SK-N-SH treated with all-trans-retinoic acid at 6 μM for 48 hours (cell line): ENCODE results near the gene CASP9.

Source experiments
- ATAC-seq: fragments of 200-7000 bp; cut with Tn5 transposase; 3 replicates; pipeline ENCODE4 v1.9.1; 2020; ENCODE audit warnings: mild to moderate bottlenecking, moderate library complexity
- ARNTL ChIP-seq: fragments of 450-650 bp; formaldehyde crosslinking; IDR thresholded peaks from 2 replicates; pipeline ENCODE4 v1.5.0; 2020; ENCODE audit warnings: low read depth, mild to moderate bottlenecking, moderate library complexity, borderline replicate concordance
- BACH2 ChIP-seq: fragments of 250-450 bp; sonication (Bioruptor Pico); IDR thresholded peaks from 2 replicates; pipeline ENCODE4 v1.9.0; 2021; ENCODE audit warnings: mild to moderate bottlenecking, borderline replicate concordance
- CSDC2 ChIP-seq: fragments of 250-450 bp; sonication (Bioruptor Pico); IDR thresholded peaks from 2 replicates; pipeline ENCODE4 v1.5.0; 2020; ENCODE audit warnings: mild to moderate bottlenecking, moderate library complexity
- CSRNP3 ChIP-seq: fragments of 250-450 bp; sonication (Bioruptor Pico); IDR thresholded peaks from 2 replicates; pipeline ENCODE4 v1.5.1; 2021; ENCODE audit warnings: mild to moderate bottlenecking, moderate library complexity
- GLIS3 ChIP-seq: fragments of 250-450 bp; sonication (Bioruptor Pico); IDR thresholded peaks from 2 replicates; pipeline ENCODE4 v1.5.0; 2020; ENCODE audit warnings: mild to moderate bottlenecking, moderate library complexity
- ISL1 ChIP-seq: fragments of 250-450 bp; sonication (Bioruptor Pico); IDR thresholded peaks from 2 replicates; pipeline ENCODE4 v2.1.2; 2022; ENCODE audit warnings: mild to moderate bottlenecking, moderate library complexity
- OSR1 ChIP-seq: fragments of 250-450 bp; sonication (Bioruptor Pico); IDR thresholded peaks from 2 replicates; pipeline ENCODE4 v1.8.0; 2022; ENCODE audit warnings: moderate library complexity, mild to moderate bottlenecking, inconsistent platforms
- PATZ1 ChIP-seq: fragments of 250-450 bp; sonication (Bioruptor Pico); IDR thresholded peaks from 2 replicates; pipeline ENCODE4 v1.8.0; 2020; ENCODE audit warnings: mild to moderate bottlenecking, moderate library complexity, borderline replicate concordance
- PPARA ChIP-seq: fragments of 250-450 bp; sonication (Bioruptor Pico); IDR thresholded peaks from 2 replicates; pipeline ENCODE4 v1.5.0; 2020; ENCODE audit warnings: mild to moderate bottlenecking, borderline replicate concordance
- RARB ChIP-seq: fragments of 250-450 bp; sonication (Bioruptor Pico); IDR thresholded peaks from 2 replicates; pipeline ENCODE4 v1.8.0; 2021; ENCODE audit warnings: mild to moderate bottlenecking, moderate library complexity
- SNAI2 ChIP-seq: fragments of 250-450 bp; sonication (Bioruptor Pico); IDR thresholded peaks from 2 replicates; pipeline ENCODE4 v1.5.0; 2020; ENCODE audit warnings: mild to moderate bottlenecking, moderate library complexity
- TCF4 ChIP-seq: fragments of 250-450 bp; sonication (Bioruptor Pico); IDR thresholded peaks from 2 replicates; pipeline ENCODE4 v1.8.0; 2021; ENCODE audit warnings: mild to moderate bottlenecking, moderate library complexity, borderline replicate concordance
- TOX ChIP-seq: fragments of 250-450 bp; sonication (Bioruptor Pico); IDR thresholded peaks from 2 replicates; pipeline ENCODE4 v1.8.0; 2021; ENCODE audit warnings: mild to moderate bottlenecking, moderate library complexity, borderline replicate concordance
- TSHZ2 ChIP-seq: fragments of 250-450 bp; sonication (Bioruptor Pico); IDR thresholded peaks from 2 replicates; pipeline ENCODE4 v1.5.0; 2020; ENCODE audit warnings: mild to moderate bottlenecking, moderate library complexity
- ZC3H10 ChIP-seq: fragments of 250-450 bp; sonication (Bioruptor Pico); IDR thresholded peaks from 2 replicates; pipeline ENCODE4 v1.5.1; 2021; ENCODE audit warnings: mild to moderate bottlenecking, moderate library complexity
- ZFP3 ChIP-seq: fragments of 250-450 bp; sonication (Bioruptor Pico); IDR thresholded peaks from 2 replicates; pipeline ENCODE4 v1.5.0; 2020; ENCODE audit warnings: mild to moderate bottlenecking, moderate library complexity
- ZFP30 ChIP-seq: fragments of 450-650 bp; formaldehyde crosslinking; IDR thresholded peaks from 2 replicates; pipeline ENCODE4 v1.5.0; 2022; ENCODE audit warnings: mild to moderate bottlenecking, moderate library complexity
- ZNF565 ChIP-seq: fragments of 450-650 bp; formaldehyde crosslinking; conservative IDR thresholded peaks from 2 replicates; pipeline ENCODE4 v1.5.0; 2020; ENCODE audit warnings: low read depth, mild to moderate bottlenecking, moderate library complexity
- ZNF70 ChIP-seq: fragments of 450-650 bp; formaldehyde crosslinking; IDR thresholded peaks from 2 replicates; pipeline ENCODE4 v1.5.0; 2020; ENCODE audit warnings: mild to moderate bottlenecking, moderate library complexity
- ZNF8 ChIP-seq: fragments of 450-650 bp; formaldehyde crosslinking; IDR thresholded peaks from 2 replicates; pipeline ENCODE4 v1.5.0; 2020; ENCODE audit warnings: mild to moderate bottlenecking, moderate library complexity

The CASP9 gene

GRCh38 chr1:15442759-15443158 is 81.3 kb downstream of the CASP9 start:
- no peak for TF ChIP-seq PATZ1 (CRISPR knock-in tag)
- TF ChIP-seq ZC3H10 (CRISPR knock-in tag) = no peak
- no peak for TF ChIP-seq ZFP30 (CRISPR knock-in tag)
- no peak for TF ChIP-seq TOX (CRISPR knock-in tag)
- no peak for TF ChIP-seq ISL1 (CRISPR knock-in tag)
- no peak for TF ChIP-seq RARB (CRISPR knock-in tag)
- TF ChIP-seq GLIS3 (CRISPR knock-in tag) = no peak
- TF ChIP-seq ZFP3 = no peak
- no peak for TF ChIP-seq SNAI2
- no peak for TF ChIP-seq ARNTL (CRISPR knock-in tag)
- TF ChIP-seq TCF4 (CRISPR knock-in tag) = no peak
- TF ChIP-seq TSHZ2 = no peak
- TF ChIP-seq ZNF8 (CRISPR knock-in tag) = no peak
- TF ChIP-seq CSRNP3 (CRISPR knock-in tag) = no peak
- no peak for TF ChIP-seq BACH2 (CRISPR knock-in tag)
- TF ChIP-seq PPARA (CRISPR knock-in tag) = no peak
- no peak for TF ChIP-seq OSR1 (CRISPR knock-in tag)
- TF ChIP-seq CSDC2 (CRISPR knock-in tag) = no peak
- no peak for TF ChIP-seq ZNF70 (CRISPR knock-in tag)
- TF ChIP-seq, all 23 proteins: peak for 0
- no peak for ATAC-seq

- no peak for TF ChIP-seq ZNF70 (CRISPR knock-in tag)
- TF ChIP-seq ZNF565 = no peak
- no peak for TF ChIP-seq ZNF8 (CRISPR knock-in tag)
- no peak for ATAC-seq
These were observed 81.9 kb downstream of the CASP9 start for GRCh38 chr1:15442119-15442518.
